ENCODE data around the gene TP53I11.

Gene TP53I11

GRCh38 chr11:44938066-44938691 is 12.5 kb downstream of the TP53I11 start:
- DNase-seq: no peak

GRCh38 chr11:44936951-44937543 is 13.6 kb downstream of the TP53I11 start:
- DNase-seq: no peak

GRCh38 chr11:44936525-44936924 is 14.2 kb downstream of the TP53I11 start:
- DNase-seq: peak; percentile 64

- DNase-seq: no peak
Measured at GRCh38 chr11:44934735-44935250, 15.9 kb downstream of the TP53I11 start.

GRCh38 chr11:44934110-44934509 is 16.6 kb downstream of the TP53I11 start:
- DNase-seq: no peak

- DNase-seq: no peak
Measured at GRCh38 chr11:44931466-44931865, 19.2 kb downstream of the TP53I11 start.

- DNase-seq: no peak
Measured at GRCh38 chr11:44930588-44931302, 19.9 kb downstream of the TP53I11 start.

GRCh38 chr11:44928816-44929215 is 21.9 kb downstream of the TP53I11 start:
- no peak for DNase-seq

- no peak for DNase-seq
Measured at GRCh38 chr11:44928144-44928543, 22.5 kb downstream of the TP53I11 start.

GRCh38 chr11:44927174-44927661 is 23.5 kb downstream of the TP53I11 start:
- DNase-seq: peak; percentile 82

GRCh38 chr11:44926036-44926435 is 24.6 kb downstream of the TP53I11 start:
- DNase-seq: no peak

- DNase-seq: no peak
Measured at GRCh38 chr11:44923806-44924205, 26.9 kb downstream of the TP53I11 start.

- no peak for DNase-seq
Measured at GRCh38 chr11:44923115-44923514, 27.6 kb downstream of the TP53I11 start.

- no peak for DNase-seq
Measured at GRCh38 chr11:44920451-44920850, 30.2 kb downstream of the TP53I11 start.

- no peak for DNase-seq
Measured at GRCh38 chr11:44917741-44918140, 32.9 kb downstream of the TP53I11 start.

- DNase-seq: no peak
Measured at GRCh38 chr11:44916801-44917385, 33.8 kb downstream of the TP53I11 start.

GRCh38 chr11:44916331-44916730 is 34.4 kb downstream of the TP53I11 start:
- DNase-seq: no peak

GRCh38 chr11:44915621-44916020 is 35.1 kb downstream of the TP53I11 start:
- DNase-seq: no peak

- DNase-seq: no peak
Measured at GRCh38 chr11:44915004-44915403, 35.7 kb downstream of the TP53I11 start.

- DNase-seq: no peak
Measured at GRCh38 chr11:44914105-44914504, 36.6 kb downstream of the TP53I11 start.

- peak; percentile 92 for DNase-seq
Measured at GRCh38 chr11:44913502-44913901, 37.2 kb downstream of the TP53I11 start.

GRCh38 chr11:44912270-44912987 is 38.3 kb downstream of the TP53I11 start:
- no peak for DNase-seq

All from NCI-H526 treated with DMSO at 0.1 percent for 48 hours (cell line).